Activated CD4-positive, alpha-beta T cell treated with anti-CD3 and anti-CD28 coated beads for 48 hours (primary cell): ENCODE measurements around the gene FBN1.

Experiments used
- DNase-seq: peaks from one replicate; pipeline ENCODE4 v3.0.0-alpha.2; 2020

FBN1 gene

GRCh38 chr15:48501208-48501607 lies 144.3 kb downstream of the FBN1 start:
- DNase-seq, result no peak

DNA sequence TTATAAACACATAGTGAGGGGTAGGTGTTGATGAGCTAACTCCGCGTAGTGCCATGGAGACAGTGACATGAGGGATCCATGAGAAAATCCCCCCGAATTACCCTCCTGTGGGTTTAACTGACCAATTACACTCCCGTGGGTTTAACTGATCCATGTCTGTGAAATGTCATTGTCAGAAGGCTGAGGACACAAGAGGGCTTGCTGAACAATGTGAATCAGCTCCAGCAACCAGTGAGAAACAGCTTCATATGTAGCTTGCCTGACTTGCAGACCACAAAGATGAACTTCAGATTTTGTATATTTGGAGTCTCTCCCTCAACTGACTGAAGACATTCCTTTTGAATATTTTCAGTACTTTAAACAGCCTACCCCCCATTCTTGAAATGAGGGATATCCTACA lies 144.9 kb downstream of the FBN1 start:
- DNase-seq, result no peak

GRCh38 chr15:48499978-48500377 lies 145.5 kb downstream of the FBN1 start:
- no peak for DNase-seq

DNA sequence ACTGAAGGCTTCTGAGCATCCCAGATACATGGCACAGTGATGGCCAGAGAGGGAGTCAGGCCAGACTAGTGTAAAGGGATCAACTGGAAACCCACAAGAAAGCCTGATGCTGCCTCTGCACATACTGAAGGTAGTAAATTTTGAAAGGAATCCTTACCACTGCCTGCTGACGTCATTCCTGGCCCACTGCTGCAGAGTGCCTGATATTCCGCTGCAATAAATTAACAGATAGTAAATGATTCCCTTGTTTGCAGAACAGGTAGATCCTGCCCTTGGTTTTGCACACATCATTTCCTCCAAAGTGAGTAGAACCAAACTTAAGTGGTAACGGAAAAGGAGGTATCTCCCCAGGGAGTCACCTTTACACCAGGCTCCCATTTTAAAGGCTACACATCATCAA lies 146.7 kb downstream of the FBN1 start:
- DNase-seq, result no peak

DNA sequence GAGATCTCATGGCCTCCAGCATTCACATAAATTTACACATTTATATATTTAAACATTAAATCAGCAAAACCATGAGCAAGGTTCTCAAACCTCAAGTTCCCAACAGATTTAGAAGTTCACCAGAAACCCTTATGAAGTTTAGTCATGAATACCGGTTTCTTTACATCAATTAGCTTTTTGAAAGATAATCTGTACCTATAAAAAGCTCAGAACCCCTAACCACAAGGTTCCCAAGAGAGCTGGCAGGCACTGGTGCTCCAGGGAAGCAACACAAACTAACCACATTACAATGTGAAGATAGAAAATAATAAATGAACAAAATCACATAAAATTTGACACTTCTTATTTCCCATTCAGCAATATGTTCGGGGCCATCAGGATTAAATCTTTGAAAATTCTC lies 150.9 kb downstream of the FBN1 start:
- DNase-seq, result no peak

DNA sequence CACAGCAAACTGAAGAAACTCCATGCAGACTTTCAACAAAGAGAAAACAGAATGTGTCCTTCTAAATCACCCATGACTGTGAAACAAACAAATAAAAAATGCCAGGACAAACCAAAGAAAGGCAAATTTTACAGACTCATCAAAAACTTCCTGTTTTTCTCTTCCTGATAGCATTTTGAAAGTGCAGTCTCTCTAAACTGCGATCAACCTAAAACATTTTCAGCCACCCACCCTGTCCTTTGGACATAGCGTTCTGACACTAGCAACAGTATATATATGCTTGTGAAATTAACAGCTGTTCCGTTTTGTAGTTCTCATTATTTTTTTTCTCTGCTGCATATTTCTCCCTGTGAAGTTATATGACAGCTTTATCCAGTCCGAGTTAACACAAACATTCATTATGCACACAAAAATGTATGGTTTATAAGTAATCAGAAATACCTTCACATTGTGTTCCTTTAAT lies 151.7 kb downstream of the FBN1 start:
- no peak for DNase-seq

GRCh38 chr15:48493084-48493762 lies 152.3 kb downstream of the FBN1 start:
- no peak for DNase-seq

GRCh38 chr15:48486228-48486627 lies 159.3 kb downstream of the FBN1 start:
- no peak for DNase-seq

GRCh38 chr15:48481802-48482201 lies 163.7 kb downstream of the FBN1 start:
- DNase-seq, result no peak

GRCh38 chr15:48479751-48480150 lies 165.8 kb downstream of the FBN1 start:
- no peak for DNase-seq

DNA sequence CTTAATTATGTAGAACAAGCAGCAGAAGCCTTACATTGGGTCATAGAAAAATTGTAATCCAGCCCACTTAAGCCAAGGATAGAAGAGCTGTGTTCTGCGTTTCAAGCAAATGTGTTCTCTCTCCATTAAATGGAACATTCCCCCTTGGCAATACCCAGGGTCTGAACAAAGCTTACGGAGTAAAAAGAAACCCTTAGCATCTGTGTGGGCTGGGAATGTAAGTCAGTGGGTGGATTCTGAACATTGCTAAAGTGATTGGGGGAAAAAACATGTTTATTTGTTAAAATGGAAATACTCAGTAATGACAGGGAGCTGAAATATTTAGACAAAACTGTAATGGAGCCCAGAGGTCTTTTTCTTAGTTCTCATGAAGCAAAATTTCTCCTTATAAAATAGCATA lies 166.9 kb downstream of the FBN1 start:
- no peak for DNase-seq

GRCh38 chr15:48477795-48478360 lies 167.6 kb downstream of the FBN1 start:
- DNase-seq, result no peak

DNA sequence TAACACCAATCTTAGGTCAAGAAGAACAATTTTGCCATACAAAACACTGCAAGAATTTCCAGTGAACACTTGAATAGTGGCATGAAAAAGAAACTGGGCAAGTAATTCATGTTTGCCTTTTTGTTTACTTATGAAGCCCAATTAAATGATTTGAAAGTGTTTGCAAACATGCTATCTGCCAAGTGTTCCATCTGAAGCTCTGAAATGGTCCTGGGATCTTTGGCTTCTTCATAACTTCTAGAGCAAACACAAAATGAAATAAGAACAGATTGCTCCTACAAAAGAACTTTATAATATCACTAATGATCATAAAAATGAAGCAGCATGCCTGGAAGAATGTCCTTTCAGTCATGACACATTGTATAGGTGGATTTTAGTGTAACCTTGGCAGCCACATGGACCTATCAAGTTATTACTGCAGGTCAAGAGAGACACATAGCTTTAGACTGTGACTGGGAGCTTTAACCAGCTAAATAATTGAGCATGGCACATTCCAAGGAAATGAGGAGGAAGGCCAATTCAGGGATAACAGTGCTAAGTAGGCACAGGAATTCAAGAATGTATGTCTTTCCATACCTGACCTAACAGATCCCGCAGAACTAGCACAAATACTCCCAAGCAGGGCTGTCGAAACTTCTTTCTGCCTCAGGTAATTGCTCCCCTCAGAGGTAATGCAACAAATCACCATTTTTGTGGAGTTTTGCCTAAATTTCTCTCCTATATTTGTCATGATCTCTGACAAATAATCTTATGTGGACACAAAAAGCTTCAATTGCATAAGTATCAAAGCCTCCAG lies 169.7 kb downstream of the FBN1 start:
- no peak for DNase-seq

DNA sequence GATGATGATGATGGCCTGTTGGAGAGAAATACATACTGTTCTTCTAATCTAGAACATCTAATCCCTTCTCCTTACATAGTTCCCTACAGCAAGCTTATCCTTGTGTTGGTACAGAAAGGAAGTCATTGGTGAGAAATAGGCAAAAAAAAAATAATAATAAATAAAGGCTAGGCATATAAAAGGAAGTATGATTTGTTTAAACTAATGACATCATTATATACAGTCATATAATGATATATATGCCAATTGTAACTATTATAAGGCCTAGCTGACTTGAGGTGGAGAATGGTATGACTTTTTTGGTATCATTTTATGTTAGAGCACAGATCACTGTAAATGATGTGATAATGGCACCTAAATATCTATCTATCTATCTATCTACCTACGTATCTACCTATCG lies 171.8 kb downstream of the FBN1 start:
- DNase-seq, result no peak

- no peak for DNase-seq
Measured at GRCh38 chr15:48472756-48473155, 172.8 kb downstream of the FBN1 start.

- DNase-seq, result no peak
Measured at GRCh38 chr15:48471073-48471472, 174.4 kb downstream of the FBN1 start.

- no peak for DNase-seq
Measured at GRCh38 chr15:48470096-48470495, 175.4 kb downstream of the FBN1 start.

GRCh38 chr15:48469681-48470080 lies 175.8 kb downstream of the FBN1 start:
- no peak for DNase-seq

- DNase-seq, result no peak
Measured at GRCh38 chr15:48469271-48469670, 176.2 kb downstream of the FBN1 start.

DNA sequence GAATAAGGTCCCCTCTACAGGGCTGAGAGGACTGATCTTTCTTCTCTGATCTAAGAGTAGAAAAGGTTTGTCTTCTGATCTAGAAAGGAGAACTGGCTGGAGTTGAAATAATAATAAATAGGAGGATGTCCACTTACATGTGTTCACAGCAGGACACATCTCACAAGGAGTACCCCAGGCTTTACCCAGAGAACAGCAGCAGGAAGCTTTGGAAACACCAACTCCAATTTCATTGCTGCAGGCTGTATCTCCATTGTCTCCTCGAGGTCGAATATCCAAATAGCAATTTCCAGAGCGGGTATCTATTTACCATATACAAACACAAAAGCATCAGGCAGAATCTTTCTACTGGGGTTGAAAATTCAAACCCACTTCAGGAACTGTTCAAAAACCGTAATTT lies 177.7 kb downstream of the FBN1 start:
- no peak for DNase-seq

- no peak for DNase-seq
Measured at GRCh38 chr15:48466820-48467219, 178.7 kb downstream of the FBN1 start.

GRCh38 chr15:48466079-48466478 lies 179.4 kb downstream of the FBN1 start:
- DNase-seq, result no peak

DNA sequence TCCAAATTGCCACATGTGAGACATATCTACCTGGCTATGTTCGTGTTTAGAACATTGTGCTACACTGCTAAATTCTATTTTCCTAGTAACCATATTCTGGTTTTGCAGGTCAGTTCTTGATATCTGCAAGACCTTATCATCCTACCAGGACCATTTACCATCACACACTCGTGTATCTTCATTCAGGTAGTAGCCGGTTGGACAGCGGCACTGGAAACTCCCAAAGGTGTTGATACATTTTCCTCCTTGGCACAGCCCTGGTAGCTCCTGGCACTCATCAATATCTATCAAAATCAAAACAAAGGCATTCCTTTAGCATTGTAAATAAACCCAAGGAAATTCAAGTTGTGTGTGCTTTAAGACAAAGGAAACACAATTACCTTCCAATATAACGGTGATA lies 180.1 kb downstream of the FBN1 start:
- no peak for DNase-seq

DNA sequence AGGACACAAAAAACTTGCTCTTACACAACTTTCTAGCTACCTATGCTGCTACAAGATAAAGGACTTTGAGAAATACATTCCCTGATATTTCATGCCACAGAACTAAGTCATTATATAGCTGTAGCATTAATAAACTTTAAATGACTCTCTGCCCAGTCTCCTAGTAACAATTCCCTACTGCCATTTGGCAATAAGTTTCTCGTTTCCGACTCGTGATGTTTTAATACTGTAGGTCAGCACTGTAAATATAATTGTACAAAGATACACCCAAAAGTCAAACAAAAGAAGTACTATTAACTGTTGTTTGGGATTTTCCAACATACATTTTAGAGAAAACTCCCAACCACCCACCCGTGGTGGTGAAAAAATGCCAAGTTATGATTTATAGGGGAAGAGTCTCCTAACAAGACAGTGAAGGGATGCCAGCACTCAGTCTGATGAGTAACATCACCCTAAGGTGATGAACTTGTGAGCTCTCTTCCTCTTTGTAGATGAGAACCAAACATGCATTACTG lies 182.1 kb downstream of the FBN1 start:
- DNase-seq, result no peak
